PFSK-1 (cell line): ENCODE measurements around the gene C2orf76.

Source experiments
- FOXP2 ChIP-seq: optimal IDR thresholded peaks from 2 replicates; pipeline ENCODE3; 2011; ENCODE audit warnings: borderline replicate concordance, control low read depth, inconsistent platforms; ENCODE audit not compliant: insufficient read depth; ENCODE audit errors: extremely low read length, extremely low read depth
- POLR2AphosphoS5 ChIP-seq: IDR thresholded peaks from 2 replicates; pipeline ENCODE4 v1.6.1; 2012; ENCODE audit warnings: low read depth, mild to moderate bottlenecking, control low read depth, low read length, moderate library complexity
- SIN3A ChIP-seq: IDR thresholded peaks from 2 replicates; pipeline ENCODE4 v1.6.1; 2012; ENCODE audit warnings: mild to moderate bottlenecking, low read length, moderate library complexity, borderline replicate concordance; ENCODE audit not compliant: insufficient read depth
- TAF1 ChIP-seq: IDR thresholded peaks from 2 replicates; pipeline ENCODE4 v1.6.1; 2012; ENCODE audit warnings: low read length, control low read depth, borderline replicate concordance; ENCODE audit not compliant: insufficient read depth
- TF ChIP-seq, protein P1 (sequence below), 2 experiments: IDR thresholded peaks; 2 replicates each; pipeline versions ENCODE4 v1.6.1 to v1.8.0; 2011 to 2012; ENCODE audit warnings: low read depth in 2 of 2, low read length in 2 of 2, control low read depth in 1 of 2, inconsistent platforms in 1 of 2, mild to moderate bottlenecking in 1 of 2, moderate library complexity in 1 of 2; ENCODE audit not compliant: insufficient read depth in 1 of 2

Gene C2orf76

DNA sequence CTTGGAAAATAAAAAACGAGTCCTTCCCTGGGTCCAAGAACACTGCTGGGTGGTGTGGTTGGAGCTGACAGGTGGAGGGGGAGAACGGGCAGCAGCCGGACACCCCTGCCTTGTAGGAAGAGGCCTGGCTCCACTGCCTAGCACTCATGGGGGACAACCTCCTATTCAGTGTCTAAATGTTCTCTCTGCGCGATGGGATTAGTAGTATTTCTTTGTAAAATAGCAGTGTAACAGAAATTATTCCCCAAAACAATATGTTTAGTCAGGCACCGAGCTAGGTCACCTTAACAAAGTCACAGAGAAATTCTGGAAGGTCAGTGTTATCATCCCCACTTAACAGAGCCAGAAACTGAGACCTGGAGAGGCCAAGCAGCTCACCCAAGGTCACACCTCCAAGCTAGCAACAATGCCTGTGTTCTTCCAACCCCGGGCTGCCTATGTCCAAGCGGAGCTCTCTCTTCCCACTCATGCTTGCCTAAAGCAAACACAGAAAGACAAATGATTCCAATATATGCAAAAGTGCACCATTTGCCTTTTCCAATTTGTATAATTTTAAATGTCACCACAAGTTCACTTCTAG lies 75.0 kb downstream of the C2orf76 start:
- TF ChIP-seq TAF1 (no peak), FOXP2 (no peak), SIN3A (no peak), POLR2AphosphoS5 (no peak)
- TF ChIP-seq, protein P1, sequence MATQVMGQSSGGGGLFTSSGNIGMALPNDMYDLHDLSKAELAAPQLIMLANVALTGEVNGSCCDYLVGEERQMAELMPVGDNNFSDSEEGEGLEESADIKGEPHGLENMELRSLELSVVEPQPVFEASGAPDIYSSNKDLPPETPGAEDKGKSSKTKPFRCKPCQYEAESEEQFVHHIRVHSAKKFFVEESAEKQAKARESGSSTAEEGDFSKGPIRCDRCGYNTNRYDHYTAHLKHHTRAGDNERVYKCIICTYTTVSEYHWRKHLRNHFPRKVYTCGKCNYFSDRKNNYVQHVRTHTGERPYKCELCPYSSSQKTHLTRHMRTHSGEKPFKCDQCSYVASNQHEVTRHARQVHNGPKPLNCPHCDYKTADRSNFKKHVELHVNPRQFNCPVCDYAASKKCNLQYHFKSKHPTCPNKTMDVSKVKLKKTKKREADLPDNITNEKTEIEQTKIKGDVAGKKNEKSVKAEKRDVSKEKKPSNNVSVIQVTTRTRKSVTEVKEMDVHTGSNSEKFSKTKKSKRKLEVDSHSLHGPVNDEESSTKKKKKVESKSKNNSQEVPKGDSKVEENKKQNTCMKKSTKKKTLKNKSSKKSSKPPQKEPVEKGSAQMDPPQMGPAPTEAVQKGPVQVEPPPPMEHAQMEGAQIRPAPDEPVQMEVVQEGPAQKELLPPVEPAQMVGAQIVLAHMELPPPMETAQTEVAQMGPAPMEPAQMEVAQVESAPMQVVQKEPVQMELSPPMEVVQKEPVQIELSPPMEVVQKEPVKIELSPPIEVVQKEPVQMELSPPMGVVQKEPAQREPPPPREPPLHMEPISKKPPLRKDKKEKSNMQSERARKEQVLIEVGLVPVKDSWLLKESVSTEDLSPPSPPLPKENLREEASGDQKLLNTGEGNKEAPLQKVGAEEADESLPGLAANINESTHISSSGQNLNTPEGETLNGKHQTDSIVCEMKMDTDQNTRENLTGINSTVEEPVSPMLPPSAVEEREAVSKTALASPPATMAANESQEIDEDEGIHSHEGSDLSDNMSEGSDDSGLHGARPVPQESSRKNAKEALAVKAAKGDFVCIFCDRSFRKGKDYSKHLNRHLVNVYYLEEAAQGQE (IDR thresholded peaks at IDR 0.05; ENCODE audit: insufficient read depth in 1 of 2, low read depth in 2 of 2, low read length in 2 of 2), result no peak

DNA sequence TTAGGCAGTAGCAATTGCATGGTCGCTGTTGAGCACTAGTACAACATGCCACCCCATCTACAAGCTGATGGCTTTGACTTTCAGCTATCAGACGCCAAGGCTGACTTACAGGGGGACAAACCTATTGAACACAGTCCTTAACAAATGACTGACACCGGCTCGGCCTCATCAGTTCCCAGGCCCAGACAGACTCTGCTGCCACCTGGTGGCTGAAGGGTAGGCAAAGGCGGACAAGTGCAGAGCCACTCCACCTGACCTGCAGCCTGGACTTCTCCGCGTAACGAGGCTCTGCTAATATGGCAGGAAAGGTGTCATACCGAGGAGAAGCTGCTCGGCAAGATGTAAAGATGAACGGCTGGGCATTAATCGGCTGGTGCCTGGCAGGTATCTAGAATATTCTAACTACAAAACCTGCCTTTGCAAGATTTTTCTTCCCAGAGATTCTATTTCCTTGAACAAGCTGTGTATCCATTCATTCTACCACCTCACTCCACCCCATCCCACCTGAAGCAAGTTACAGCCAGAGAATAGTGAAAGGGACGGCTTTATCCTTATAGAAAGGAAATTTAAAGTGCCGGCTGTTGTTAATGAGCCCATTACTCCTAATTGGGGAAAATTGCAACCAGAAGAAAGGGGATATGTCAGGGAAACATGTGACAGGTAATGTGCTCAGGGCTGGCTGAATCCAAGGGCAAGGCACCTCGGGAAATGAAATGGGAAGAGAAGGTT lies 75.6 kb downstream of the C2orf76 start:
- TF ChIP-seq POLR2AphosphoS5 (no peak), SIN3A (no peak), TAF1 (no peak), FOXP2 (no peak)
- TF ChIP-seq, protein P1 (IDR thresholded peaks at IDR 0.05; ENCODE audit: insufficient read depth in 1 of 2, low read depth in 2 of 2, low read length in 2 of 2), result no peak

DNA sequence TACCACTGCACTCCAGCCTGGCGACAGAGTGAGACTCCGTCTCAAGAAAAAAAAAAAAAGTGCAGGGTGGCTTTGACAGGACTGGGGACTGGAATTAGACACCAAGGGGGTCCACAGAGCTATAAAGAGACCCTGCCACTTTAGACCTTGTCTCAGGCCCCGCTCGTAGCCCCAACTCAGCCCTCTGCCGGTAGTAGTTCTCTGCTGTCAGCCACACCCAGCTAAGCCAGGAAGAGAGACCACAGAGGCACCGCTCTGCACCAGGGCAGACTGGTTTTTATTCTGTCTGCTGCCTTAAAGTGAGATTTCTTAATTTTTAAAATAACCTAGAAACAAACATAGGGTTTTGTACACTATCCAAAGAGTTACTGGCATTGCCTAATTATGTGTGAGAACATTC lies 77.0 kb downstream of the C2orf76 start:
- TF ChIP-seq, protein P1 (IDR thresholded peaks at IDR 0.05; ENCODE audit: insufficient read depth in 1 of 2, low read depth in 2 of 2, low read length in 2 of 2), result no peak
- TF ChIP-seq FOXP2 (no peak), SIN3A (no peak), POLR2AphosphoS5 (no peak), TAF1 (no peak)

DNA sequence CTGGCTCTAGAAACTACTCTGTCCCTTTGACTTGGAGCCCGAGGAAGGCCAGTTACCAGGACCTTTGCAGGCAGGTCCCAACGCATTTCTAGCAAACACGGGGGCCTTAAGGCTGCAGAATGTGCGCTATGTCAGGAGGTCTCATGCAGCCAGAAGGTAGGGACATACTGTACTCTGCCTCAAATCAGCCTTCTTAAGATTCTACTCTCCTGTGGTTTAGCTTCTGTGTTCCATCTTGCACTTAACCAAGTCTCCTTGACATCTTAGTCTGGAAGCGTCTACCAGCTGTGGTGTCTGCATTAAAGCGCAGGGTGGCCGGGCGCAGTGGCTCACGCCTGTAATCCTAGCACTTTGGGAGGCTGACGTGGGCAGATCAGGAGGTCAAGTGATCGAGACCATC lies 77.5 kb downstream of the C2orf76 start:
- TF ChIP-seq SIN3A, result no peak
- TF ChIP-seq, protein P1 (IDR thresholded peaks at IDR 0.05; ENCODE audit: insufficient read depth in 1 of 2, low read depth in 2 of 2, low read length in 2 of 2), result no peak
- no peak for TF ChIP-seq POLR2AphosphoS5
- no peak for TF ChIP-seq FOXP2
- no peak for TF ChIP-seq TAF1

DNA sequence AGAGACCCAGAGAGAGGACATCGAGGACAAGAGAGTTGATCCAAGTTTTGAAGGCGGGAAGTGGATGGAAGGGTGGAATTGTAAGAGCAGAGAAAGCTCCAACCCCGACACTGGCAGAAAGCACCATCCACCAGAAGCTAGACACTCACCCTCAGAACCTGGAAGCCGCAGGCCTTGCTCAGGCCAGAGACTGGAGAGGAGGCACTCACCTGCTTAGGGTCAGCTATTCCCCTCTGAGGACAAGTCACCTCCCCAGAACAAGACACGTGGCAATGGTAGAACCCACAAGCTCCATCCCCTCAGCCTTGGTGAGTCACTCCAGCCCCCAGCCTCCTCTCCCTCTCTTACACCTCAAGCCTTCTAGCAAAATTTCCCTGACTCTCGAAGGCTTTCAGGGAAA lies 78.1 kb downstream of the C2orf76 start:
- TF ChIP-seq FOXP2 (no peak), SIN3A (no peak), POLR2AphosphoS5 (no peak), TAF1 (no peak)
- TF ChIP-seq, protein P1 (IDR thresholded peaks at IDR 0.05; ENCODE audit: insufficient read depth in 1 of 2, low read depth in 2 of 2, low read length in 2 of 2), result no peak
